Cerebellar nuclear complex (tissue), 1 donor: ENCODE results near the gene KIF26B.

ENCODE experiments used
- DNase-seq, 2 experiments: peaks; one replicate each; lab custom pipeline; 2025; lab: John Stamatoyannopoulos, UW

The KIF26B gene

GRCh38 chr1:245512181-245512888, 357.6 kb downstream of the KIF26B start:
- DNase-seq, result no peak

- DNase-seq, result no peak
Observed at GRCh38 chr1:245512980-245513578, 358.3 kb downstream of the KIF26B start.

DNA sequence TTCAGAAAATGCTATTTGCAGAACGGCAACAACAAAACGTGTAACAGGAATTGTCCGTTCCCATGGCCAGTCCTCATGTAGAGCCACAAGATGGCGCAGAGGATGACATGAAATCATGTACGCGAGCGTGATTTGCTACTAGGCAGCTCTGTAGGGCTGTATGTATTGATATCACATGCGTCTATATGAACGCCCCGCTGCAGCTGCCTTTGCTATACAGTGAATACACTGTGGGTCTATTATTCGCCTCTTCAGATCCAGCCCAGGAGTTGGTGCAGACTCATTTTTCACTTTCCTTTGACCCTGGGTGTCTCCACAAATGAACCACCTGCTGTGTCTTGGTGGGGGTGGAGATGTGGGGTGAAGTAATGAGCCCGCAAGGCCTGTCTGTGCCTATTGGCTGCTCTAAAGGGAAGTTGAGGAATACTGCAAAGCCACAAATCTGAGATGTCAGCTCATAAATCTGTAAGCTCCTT, 361.5 kb downstream of the KIF26B start:
- no peak for DNase-seq

GRCh38 chr1:245520611-245521010, 365.8 kb downstream of the KIF26B start:
- no peak for DNase-seq

DNA sequence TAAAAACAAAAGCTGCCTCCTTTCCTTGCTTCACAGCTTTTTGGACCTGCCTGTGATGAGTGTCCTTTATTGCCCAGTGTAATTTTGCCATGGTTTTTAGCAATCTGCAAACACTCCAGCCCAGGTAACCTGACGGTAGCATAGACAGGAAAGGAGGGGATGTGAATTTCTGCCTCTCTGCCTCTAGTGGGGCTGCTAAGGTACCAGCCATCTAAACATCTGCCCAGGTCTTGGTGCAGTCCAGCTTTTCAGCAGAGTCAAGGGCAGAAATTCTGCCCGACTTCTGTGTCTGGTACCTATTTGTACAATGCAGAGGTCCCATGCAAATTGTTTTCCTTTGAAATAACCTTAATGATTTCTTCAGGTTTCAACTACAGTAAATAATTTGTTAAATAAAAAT, 371.4 kb downstream of the KIF26B start:
- DNase-seq, result no peak

- no peak for DNase-seq
Observed at GRCh38 chr1:245528258-245528635, 373.5 kb downstream of the KIF26B start.

DNA sequence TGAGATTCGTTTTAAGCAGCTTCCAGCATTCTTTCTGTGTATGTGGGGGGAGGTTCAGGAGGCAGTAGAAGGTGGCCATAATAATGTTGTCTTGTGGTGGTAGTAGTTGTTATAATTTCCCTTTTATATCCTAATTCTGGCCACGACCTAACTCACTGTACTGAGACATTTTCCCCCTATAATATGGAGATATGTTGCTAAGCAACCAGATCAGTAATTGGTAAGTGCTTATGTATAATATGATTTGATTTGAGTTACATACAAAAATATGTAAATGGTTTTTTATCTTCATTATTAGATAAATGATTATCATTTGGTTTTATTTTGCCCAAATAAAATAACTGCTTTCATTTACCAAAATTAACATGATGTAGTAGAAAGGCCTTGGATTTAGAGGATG, 376.2 kb downstream of the KIF26B start:
- DNase-seq, result no peak

GRCh38 chr1:245537992-245538391, 383.2 kb downstream of the KIF26B start:
- no peak for DNase-seq

DNA sequence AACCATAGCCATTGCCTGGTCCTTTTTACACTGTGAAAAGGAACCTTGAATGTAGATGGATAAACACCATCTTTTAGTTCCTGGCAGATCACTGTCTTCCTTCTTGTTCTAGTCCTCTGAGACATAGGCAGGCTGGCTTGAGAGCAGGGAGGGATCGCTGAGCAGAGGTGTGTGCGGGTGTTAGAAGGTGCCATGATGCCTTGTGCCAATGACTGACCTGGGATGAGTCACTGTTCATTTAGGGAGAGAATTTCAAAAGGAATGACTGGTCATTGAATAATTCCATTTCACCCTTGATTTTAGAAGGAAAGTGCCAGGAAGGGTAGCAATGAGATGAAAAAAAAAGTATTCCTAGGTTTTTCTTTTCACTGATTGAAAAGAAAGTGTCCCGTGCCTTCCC, 383.9 kb downstream of the KIF26B start:
- DNase-seq, result no peak

DNA sequence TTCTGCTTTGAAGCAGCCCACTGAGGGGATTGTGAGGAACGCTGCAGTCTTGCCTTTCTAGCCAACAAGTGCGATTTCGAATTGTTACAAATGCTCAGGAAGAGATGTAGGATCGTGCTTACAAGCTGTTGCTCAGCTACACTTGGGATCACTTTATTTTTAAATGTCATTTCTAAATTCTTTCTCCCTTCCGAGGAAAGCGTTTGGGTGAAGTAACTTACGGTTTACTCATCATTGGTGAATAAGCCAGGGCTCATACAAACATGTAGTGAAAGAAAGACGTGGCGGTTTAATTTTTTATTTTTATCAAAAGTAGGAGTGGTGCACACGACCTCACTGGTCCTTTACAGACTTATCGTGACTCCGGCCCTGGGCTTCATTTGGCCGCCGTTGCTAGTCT, 386.6 kb downstream of the KIF26B start:
- no peak for DNase-seq

- no peak for DNase-seq
Observed at GRCh38 chr1:245542365-245542764, 387.6 kb downstream of the KIF26B start.

DNA sequence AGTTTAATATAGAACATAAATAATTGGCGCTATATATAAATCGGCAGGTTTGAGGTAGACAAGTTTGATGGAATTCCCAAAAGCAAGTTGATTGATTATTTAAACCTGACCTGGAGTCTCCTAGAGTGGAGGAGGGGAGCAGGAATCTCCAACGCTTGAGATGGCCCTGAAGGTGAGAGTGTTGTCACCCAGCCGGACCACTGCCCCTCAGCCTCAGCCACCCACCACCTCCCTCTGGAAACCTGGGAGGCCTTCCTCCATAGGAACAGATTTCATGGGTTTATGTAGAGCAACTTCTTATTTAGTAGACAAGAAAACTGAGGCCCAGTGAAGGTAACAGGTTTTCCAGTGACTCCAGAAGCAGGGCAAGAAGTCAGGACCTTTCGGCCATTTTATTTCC, 389.5 kb downstream of the KIF26B start:
- no peak for DNase-seq

- no peak for DNase-seq
Observed at GRCh38 chr1:245546875-245547274, 392.1 kb downstream of the KIF26B start.

GRCh38 chr1:245549996-245550719, 395.4 kb downstream of the KIF26B start:
- no peak for DNase-seq

- DNase-seq, result no peak
Observed at GRCh38 chr1:245550720-245551043, 395.9 kb downstream of the KIF26B start.

- no peak for DNase-seq
Observed at GRCh38 chr1:245551536-245551935, 396.8 kb downstream of the KIF26B start.

DNA sequence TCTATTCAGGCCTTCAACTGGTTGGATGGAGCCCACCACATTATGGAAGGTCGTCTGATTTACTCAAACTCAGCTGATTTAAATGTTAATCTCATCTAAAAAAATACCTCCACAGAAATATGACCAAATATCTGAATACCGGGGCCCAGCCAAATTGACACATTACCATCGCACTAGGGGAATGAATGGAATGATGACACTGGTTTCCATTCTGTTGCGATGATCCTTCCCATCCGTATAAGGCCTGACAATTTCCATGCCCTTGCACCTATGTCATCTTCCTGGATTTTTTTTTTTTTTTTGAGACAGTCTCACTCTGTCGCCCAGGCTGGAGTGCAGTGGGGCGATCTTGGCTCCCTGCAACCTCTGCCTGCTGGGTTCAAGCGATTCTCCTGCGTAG, 397.5 kb downstream of the KIF26B start:
- DNase-seq, result no peak

- no peak for DNase-seq
Observed at GRCh38 chr1:245556057-245556456, 401.3 kb downstream of the KIF26B start.

DNA sequence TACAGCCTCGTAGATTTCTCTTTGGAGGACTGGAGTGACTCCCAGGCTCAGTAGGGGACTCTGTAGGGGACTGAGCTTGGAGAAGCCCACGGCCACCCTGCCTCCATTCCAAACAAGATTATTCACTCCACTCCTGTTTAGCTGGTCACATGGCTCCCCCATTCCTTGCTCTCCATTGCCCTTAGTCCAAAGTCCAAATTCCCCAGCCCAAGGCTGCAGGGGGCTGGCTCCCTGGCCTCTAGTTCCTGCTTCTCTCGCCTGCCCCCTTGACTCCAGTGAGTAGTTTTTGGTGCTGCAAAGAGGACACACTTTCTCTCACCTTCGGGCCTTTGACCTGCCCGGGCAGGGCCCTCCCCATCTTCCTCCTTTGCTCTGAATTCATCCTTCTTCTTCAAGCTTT, 403.3 kb downstream of the KIF26B start:
- DNase-seq, result no peak

DNA sequence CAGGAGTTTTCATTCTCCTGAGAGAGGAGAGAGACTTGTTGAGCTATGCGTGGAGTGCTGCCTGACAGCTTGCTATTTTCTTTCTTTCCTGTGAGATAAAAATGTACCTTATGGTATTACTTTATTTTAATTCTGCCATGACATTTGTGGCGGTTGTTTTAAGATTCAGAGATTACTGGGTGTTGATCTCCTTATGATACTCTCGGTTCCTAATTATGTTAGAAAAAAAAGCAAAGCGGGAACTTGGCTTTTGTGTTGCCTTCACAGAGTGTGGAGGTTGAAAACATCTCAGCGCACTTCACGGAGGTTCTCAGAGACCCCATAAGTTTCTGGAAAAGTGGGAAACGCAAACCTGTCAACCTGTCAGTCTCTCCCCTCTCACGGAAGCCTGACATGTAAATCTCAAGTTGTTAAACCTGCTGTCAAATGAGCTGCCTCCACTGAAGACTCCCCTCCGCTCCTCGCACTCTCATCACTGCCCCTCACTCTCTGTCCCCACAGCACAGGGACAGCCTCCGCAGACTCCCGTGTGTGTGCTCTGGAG, 405.6 kb downstream of the KIF26B start:
- no peak for DNase-seq

GRCh38 chr1:245561665-245562234, 407.0 kb downstream of the KIF26B start:
- DNase-seq, result no peak

- no peak for DNase-seq
Observed at GRCh38 chr1:245566134-245566533, 411.3 kb downstream of the KIF26B start.

GRCh38 chr1:245566952-245567351, 412.2 kb downstream of the KIF26B start:
- DNase-seq, result no peak
